Lower leg skin (tissue), 4 donors: ENCODE measurements around the gene AKNAD1. TPM values are rescaled to one million over a fixed set of nuclear protein-coding genes. Genes with fewer than 3 reads are reported as not detected.
A peak's percentile ranks its signal among the peaks of the same experiment; 100 is the strongest.

Experiments used
- DNase-seq, 2 donors: peaks; one replicate each; pipeline ENCODE4 v3.0.0-alpha.2; 2019; ENCODE audit warnings: low spot score in 2 of 2
- H3K4me3 ChIP-seq: fragments of 200-600 bp; sonication (generic); 2 replicates; pipeline ENCODE4 v1.5.1; 2017; ENCODE audit warnings: mild to moderate bottlenecking, low read depth; ENCODE audit not compliant: poor library complexity, severe bottlenecking
- POLR2A ChIP-seq, 2 donors: fragments of 450-650 bp; IDR thresholded peaks; one replicate each; pipeline ENCODE4 v1.6.1; 2016 to 2017; ENCODE audit warnings: antibody characterized with exemption in 2 of 2, mild to moderate bottlenecking in 1 of 2, moderate library complexity in 1 of 2
- WGBS, 2 donors: methylation state at CpG; one replicate each; pipeline ENCODE4 v1.1.5; 2018; 5-methylcytosine and 5-hydroxymethylcytosine counted together
- intact Hi-C: fragments of 100-400 bp; cut with DNase I; formaldehyde crosslinking; loops from one replicate; pipeline ENCODE4 v1.15.0; 2023; ENCODE audit warnings: low total_unique reads
- total RNA-seq, 4 donors: library from RNA; depleted of rRNA; stranded (reverse); fragments of >200 nt; gene quantifications; one replicate each; pipeline ENCODE4 v1.1.0, GENCODE V29; 2016
- TF ChIP-seq, protein P1 (sequence below), 3 donors: fragments of 450-650 bp; IDR thresholded peaks; one replicate each; pipeline ENCODE4 v1.5.1; 2016; ENCODE audit warnings: antibody characterized with exemption in 3 of 3, mild to moderate bottlenecking in 3 of 3, moderate library complexity in 2 of 3

The AKNAD1 gene
- total RNA-seq, 4 donors from 2014 or later = 2.8 to 5.5 (median 3.5) TPM

DNA sequence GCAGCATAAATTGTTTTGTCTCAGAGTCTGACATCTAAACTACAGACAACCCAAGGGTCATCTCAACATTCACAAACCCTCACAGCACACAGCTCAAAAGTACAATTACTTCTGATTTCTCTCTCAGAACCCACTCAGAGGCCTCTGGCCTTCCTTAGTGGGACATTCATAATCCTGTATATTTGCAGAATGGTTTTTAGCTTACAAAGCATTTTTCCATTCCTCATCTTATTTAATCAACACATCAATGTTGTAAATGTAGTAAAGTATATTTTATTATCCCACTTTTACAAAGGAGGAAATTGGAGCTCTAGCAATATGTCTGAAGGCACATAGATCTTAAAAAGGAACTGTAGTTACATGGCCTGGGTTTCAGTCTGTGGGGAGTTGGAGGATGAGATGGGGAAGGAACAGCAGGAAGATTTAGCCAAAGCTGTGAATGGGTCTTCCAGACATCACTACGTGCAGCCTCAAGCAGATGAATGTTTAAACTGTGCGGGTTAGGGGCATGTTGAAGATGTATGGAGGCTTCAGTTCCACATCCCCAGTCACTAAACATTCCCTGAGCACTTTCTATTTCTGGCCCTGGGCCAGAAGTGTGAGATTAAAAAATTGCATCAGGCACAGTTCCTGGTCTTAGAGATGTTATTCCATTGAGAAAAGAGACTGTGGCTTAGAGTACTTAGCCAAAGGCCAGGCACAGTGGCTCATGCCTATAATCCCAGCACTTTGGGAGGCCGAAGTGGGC, 13.3 kb downstream of the AKNAD1 start:
- WGBS, 2 donors = 82 to 92% methylated on average over 3 of the region's 3 CpGs
- TF ChIP-seq, protein P1, sequence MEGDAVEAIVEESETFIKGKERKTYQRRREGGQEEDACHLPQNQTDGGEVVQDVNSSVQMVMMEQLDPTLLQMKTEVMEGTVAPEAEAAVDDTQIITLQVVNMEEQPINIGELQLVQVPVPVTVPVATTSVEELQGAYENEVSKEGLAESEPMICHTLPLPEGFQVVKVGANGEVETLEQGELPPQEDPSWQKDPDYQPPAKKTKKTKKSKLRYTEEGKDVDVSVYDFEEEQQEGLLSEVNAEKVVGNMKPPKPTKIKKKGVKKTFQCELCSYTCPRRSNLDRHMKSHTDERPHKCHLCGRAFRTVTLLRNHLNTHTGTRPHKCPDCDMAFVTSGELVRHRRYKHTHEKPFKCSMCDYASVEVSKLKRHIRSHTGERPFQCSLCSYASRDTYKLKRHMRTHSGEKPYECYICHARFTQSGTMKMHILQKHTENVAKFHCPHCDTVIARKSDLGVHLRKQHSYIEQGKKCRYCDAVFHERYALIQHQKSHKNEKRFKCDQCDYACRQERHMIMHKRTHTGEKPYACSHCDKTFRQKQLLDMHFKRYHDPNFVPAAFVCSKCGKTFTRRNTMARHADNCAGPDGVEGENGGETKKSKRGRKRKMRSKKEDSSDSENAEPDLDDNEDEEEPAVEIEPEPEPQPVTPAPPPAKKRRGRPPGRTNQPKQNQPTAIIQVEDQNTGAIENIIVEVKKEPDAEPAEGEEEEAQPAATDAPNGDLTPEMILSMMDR (IDR thresholded peaks at IDR 0.05) = no peak
- TF ChIP-seq POLR2A (IDR thresholded peaks at IDR 0.05) = no peak
- intact Hi-C loops = loop anchor here (10.0 kb wide), 1 partner anchor 799 kb away; no protein-coding TSS in a partner anchor
- DNase-seq = no peak
- H3K4me3 ChIP-seq = no peak overlapping the region

DNA sequence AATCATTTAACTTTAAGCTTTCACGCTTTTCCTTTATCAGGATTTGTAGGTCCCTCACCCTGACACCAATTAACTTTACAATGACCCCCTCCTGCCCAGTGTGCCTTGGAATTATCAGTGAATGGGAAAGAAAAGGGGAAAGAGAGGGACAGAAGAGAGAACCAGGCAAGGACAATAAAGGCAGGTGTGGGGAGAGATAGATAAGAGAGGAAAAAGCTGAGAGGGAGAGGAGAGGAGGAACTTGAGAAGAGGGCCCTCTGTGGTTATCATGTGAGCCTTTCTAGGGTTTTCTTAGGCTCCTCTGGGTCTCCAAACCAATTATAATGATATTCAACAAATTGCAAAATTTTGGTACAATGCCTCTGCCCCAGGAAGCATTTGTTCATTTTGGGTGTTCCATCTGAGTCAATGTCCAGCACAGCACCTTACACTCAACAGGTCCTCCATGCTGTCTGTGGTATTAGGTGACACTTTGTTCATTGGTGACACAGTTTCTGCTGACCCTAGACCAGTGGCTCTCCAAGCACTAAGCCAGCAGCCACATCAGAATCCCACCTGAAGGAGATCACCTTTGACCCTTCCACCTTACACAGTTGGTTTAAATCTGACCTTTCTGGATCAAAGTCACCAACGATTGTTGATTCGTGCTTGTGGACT, 14.2 kb downstream of the AKNAD1 start:
- DNase-seq = no peak
- no peak for TF ChIP-seq POLR2A (IDR thresholded peaks at IDR 0.05)
- TF ChIP-seq, protein P1 (IDR thresholded peaks at IDR 0.05) = no peak
- WGBS, 2 donors = 90 to 91% methylated on average over 3 of the region's 3 CpGs
- no peak overlapping the region for H3K4me3 ChIP-seq
- intact Hi-C loops = loop anchor here (10.0 kb wide), 1 partner anchor 798 kb away; no protein-coding TSS in a partner anchor

DNA sequence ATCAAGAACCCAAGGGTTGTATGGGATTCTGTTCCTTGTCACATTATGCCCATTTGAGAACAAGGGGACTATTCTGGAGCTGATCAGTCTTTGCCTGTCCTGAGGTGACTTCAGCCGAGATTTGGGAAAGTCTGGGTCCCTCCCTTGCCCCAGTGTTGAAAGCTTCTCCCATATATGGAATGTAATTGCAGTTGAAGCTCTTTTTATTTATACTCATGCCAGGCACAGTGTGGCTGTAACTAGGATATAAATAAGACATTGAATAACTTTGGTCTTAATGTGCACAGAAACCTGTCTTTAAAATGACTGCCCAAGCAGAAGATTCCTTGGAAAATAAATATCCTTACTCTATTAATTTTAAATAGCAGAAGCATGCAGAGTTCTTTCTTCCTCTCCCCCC, 15.2 kb downstream of the AKNAD1 start:
- 0 to 18% methylated on average over 1 of the region's 1 CpG for WGBS, 2 donors
- DNase-seq = peak in 1 of 2 donors; percentile 39
- no peak for TF ChIP-seq POLR2A (IDR thresholded peaks at IDR 0.05)
- TF ChIP-seq, protein P1 (IDR thresholded peaks at IDR 0.05) = no peak
- intact Hi-C loops = loop anchor here (10.0 kb wide), 1 partner anchor 797 kb away; no protein-coding TSS in a partner anchor
- no peak overlapping the region for H3K4me3 ChIP-seq

DNA sequence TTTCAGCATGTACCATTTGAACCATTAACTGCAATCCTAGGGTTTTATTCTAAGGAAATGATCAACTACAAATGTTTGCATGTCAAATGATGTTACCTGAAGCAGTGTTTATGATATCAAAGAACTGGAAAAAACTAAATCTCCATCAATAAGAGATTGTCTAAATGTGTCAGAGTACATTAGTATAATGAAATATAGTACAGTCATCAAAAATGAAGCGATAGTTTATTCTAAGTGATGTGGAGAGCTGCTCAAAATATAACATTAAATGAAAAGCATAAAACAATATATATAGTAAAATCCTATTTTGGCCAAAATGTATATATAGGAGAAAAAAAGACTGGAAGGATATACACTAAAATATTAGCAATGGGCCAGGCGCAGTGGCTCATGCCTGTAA, 24.0 kb downstream of the AKNAD1 start:
- TF ChIP-seq, protein P1 (IDR thresholded peaks at IDR 0.05) = no peak
- no peak for TF ChIP-seq POLR2A (IDR thresholded peaks at IDR 0.05)
- no peak overlapping the region for H3K4me3 ChIP-seq
- intact Hi-C loops = no loop called here
- whole genome bisulfite sequencing, 2 donors = 96% methylated on average over 2 of the region's 2 CpGs
- no peak for DNase-seq

DNA sequence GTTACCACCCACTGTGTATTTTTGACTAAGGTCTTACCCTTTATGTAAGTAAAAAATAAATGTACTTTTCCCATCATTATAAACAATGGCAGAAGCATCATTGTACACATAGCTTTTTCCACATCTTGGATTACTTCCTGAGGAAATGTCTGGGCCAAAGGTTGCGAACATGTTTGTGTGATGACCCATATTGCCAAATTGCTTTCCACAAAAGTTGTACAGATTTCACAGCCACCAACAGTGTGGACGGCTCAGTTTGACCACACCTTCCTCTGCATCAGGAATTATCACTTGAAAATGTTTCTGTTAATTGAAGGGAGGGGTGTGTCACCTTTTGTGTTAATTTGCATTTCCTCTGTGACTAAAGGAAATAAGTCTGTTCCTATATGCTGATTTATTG, 25.7 kb downstream of the AKNAD1 start:
- H3K4me3 ChIP-seq = no peak overlapping the region
- no peak for TF ChIP-seq POLR2A (IDR thresholded peaks at IDR 0.05)
- TF ChIP-seq, protein P1 (IDR thresholded peaks at IDR 0.05) = no peak
- intact Hi-C loops = no loop called here
- DNase-seq = peak in 1 of 2 donors; percentile 70
- WGBS, 2 donors = 19 to 30% methylated on average over 2 of the region's 2 CpGs
